ENCODE measurements around the gene QPCT. TPM values are rescaled to one million over a fixed set of nuclear protein-coding genes. Genes with fewer than 3 reads are reported as not detected.

The QPCT gene
- total RNA-seq, 1 experiment from 2014 or later, result not detected

DNA sequence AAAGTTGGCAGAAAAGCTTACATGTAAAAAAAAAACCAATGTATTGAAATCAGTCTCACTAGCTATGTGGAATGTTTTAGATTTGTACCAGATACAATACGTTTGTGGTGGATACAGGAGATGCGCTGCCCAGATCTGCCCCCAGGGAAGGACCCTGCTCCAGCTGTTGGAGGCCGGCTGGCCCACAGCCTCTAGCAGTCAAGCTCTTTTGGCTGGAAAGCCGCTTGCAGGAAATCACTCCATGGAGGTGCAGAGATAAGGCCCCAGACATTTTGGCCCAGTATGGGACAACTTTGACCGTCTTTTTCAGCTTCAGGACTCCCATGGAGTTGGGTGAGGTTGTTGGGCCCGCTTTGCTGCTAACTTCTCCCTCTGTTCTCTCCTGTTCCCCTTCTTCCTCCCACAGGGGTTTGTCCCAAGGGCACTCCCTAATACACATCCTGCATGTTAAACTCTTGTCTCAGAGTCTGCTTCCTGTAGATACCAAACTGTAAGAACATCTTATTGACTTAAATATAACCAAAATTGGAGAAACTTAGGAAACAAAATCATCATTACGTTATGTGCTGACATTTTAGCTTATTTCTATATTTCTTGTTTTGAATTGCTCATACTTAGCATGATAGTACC is 1.7 kb upstream of the QPCT start:
- H2AFZ ChIP-seq (ENCODE audit: low read length), result no peak overlapping the region

More for the DNA sequence above, 1.7 kb upstream of the QPCT start:
- H4K8ac ChIP-seq (replicated peaks; ENCODE audit: insufficient read length, low read depth, low read length), result no peak overlapping the region
- H3K4ac ChIP-seq (ENCODE audit: low read depth, low read length), result no peak overlapping the region
- H3K4me1 Mint-ChIP-seq, result peaks cover 10 to 13% of the 10 kb centered on the region in 2 experiments; a peak in 3 of 4 replicates
- H2BK5ac ChIP-seq (ENCODE audit: insufficient read length, low read length), result no peak overlapping the region
- H3K9ac ChIP-seq (ENCODE audit: extremely low read depth, insufficient read length, low read length), result no peak overlapping the region
- no CpG with 5 or more reads among the region's 7 CpGs for WGBS (ENCODE audit: extremely low coverage, insufficient read length, low lambda C conversion rate)
- no peak overlapping the region for H3K4me3 Mint-ChIP-seq
- H3K4me2 ChIP-seq (ENCODE audit: insufficient read depth, insufficient read length, low read length), result no peak overlapping the region
- no peak overlapping the region for H3T11ph ChIP-seq (ENCODE audit: low read length)
- no peak overlapping the region for H2AK5ac ChIP-seq (ENCODE audit: insufficient read length, low read length)
- no peaks in the 10 kb centered on the region; the same call in 1 of the 2 replicates for H3K27me3 Mint-ChIP-seq (ENCODE audit: low read depth)
- H4K91ac ChIP-seq (ENCODE audit: insufficient read length, low read depth, low read length), result no peak overlapping the region
- H2BK15ac ChIP-seq (ENCODE audit: low read depth, low read length), result no peak overlapping the region
- H3K27ac Mint-ChIP-seq, result no peak overlapping the region
- H4K5ac ChIP-seq (ENCODE audit: insufficient read length, low read depth, low read length), result no peak overlapping the region
- H3K23me2 ChIP-seq (ENCODE audit: insufficient read length, low read depth, low read length, poor library complexity, severe bottlenecking), result no peaks in the 10 kb centered on the region
- H3K9me3 Mint-ChIP-seq, result no peaks in the 10 kb centered on the region
- no peak overlapping the region for H2BK120ac ChIP-seq (ENCODE audit: low read depth, low read length, poor library complexity, severe bottlenecking)
- no peak overlapping the region for H3K14ac ChIP-seq (ENCODE audit: insufficient read depth, low read length)
- H3K18ac ChIP-seq (ENCODE audit: insufficient read length, low read depth, low read length), result no peak overlapping the region
- no peaks in the 10 kb centered on the region; a peak in 1 of 7 replicates for H3K36me3 Mint-ChIP-seq (ENCODE audit: insufficient read depth in 1 of 3, low read depth in 3 of 3)
- TF ChIP-seq, protein P1, sequence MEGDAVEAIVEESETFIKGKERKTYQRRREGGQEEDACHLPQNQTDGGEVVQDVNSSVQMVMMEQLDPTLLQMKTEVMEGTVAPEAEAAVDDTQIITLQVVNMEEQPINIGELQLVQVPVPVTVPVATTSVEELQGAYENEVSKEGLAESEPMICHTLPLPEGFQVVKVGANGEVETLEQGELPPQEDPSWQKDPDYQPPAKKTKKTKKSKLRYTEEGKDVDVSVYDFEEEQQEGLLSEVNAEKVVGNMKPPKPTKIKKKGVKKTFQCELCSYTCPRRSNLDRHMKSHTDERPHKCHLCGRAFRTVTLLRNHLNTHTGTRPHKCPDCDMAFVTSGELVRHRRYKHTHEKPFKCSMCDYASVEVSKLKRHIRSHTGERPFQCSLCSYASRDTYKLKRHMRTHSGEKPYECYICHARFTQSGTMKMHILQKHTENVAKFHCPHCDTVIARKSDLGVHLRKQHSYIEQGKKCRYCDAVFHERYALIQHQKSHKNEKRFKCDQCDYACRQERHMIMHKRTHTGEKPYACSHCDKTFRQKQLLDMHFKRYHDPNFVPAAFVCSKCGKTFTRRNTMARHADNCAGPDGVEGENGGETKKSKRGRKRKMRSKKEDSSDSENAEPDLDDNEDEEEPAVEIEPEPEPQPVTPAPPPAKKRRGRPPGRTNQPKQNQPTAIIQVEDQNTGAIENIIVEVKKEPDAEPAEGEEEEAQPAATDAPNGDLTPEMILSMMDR (conservative IDR thresholded peaks at IDR 0.05), result no peak
- no peaks in the 10 kb centered on the region for H4K20me1 ChIP-seq (ENCODE audit: control insufficient read depth, insufficient read depth, insufficient read length)
- no peaks in the 10 kb centered on the region for H3K27me3 ChIP-seq (ENCODE audit: insufficient read depth, low read length)
- no peak overlapping the region for H3K27ac ChIP-seq (ENCODE audit: insufficient read length, low read depth, low read length)
- H3K56ac ChIP-seq (ENCODE audit: insufficient read length, low read depth, low read length), result no peak overlapping the region
- no peaks in the 10 kb centered on the region for H3K9me3 ChIP-seq (ENCODE audit: control insufficient read depth, low read depth, low read length)
- H3K79me2 ChIP-seq (ENCODE audit: insufficient read depth, low read length), result no peaks in the 10 kb centered on the region
- H2BK12ac ChIP-seq (ENCODE audit: insufficient read length, low read depth, low read length), result no peak overlapping the region
- no peak overlapping the region for H2BK20ac ChIP-seq (ENCODE audit: low read depth, low read length, poor library complexity, severe bottlenecking)
- H3K4me1 ChIP-seq (ENCODE audit: insufficient read depth, low read length), result no peaks in the 10 kb centered on the region
- H3K23ac ChIP-seq (ENCODE audit: insufficient read length, low read depth, low read length), result no peak overlapping the region
- DNase-seq, result no peak
- no peaks in the 10 kb centered on the region for H3K79me1 ChIP-seq (ENCODE audit: insufficient read depth, low read depth, low read length, poor library complexity, severe bottlenecking)

Data from H9 (cell line).